Suprapubic skin (tissue), 4 donors: ENCODE results near the gene CALD1. TPM values are rescaled to one million over a fixed set of nuclear protein-coding genes. Genes with fewer than 3 reads are reported as not detected.
A peak's percentile ranks its signal among the peaks of the same experiment; 100 is the strongest.

Experiments used
- DNase-seq, 2 donors: peaks; one replicate each; pipeline ENCODE4 v3.0.0-alpha.2; 2019; ENCODE audit warnings: low spot score in 2 of 2
- H3K27ac ChIP-seq: fragments of 200-600 bp; sonication (generic); one replicate; pipeline ENCODE4 v1.5.1; 2019
- H3K27me3 ChIP-seq: fragments of 200-600 bp; sonication (generic); one replicate; pipeline ENCODE4 v1.5.1; 2019
- H3K36me3 ChIP-seq: fragments of 200-600 bp; sonication (generic); one replicate; pipeline ENCODE4 v1.5.1; 2019
- H3K4me1 ChIP-seq: fragments of 200-600 bp; sonication (generic); one replicate; pipeline ENCODE4 v1.5.1; 2019
- H3K4me3 ChIP-seq: fragments of 200-600 bp; sonication (generic); one replicate; pipeline ENCODE4 v1.5.1; 2019; ENCODE audit warnings: mild to moderate bottlenecking
- H3K9me3 ChIP-seq: fragments of 200-600 bp; sonication (generic); one replicate; pipeline ENCODE4 v1.5.1; 2019
- EP300 ChIP-seq: sonication (generic); formaldehyde crosslinking; IDR thresholded peaks from one replicate; pipeline ENCODE4 v1.6.1; 2017; ENCODE audit warnings: antibody characterized with exemption
- POLR2A ChIP-seq, 2 donors: fragments of 450-650 bp; IDR thresholded peaks; one replicate each; pipeline ENCODE4 v1.6.1; 2017; ENCODE audit warnings: antibody characterized with exemption in 2 of 2, mild to moderate bottlenecking in 2 of 2, moderate library complexity in 2 of 2
- POLR2AphosphoS5 ChIP-seq, 3 donors: sonication (generic); formaldehyde crosslinking; IDR thresholded peaks; one replicate each; pipeline ENCODE4 v1.6.1; 2017; ENCODE audit warnings: antibody characterized with exemption in 3 of 3
- WGBS: methylation state at CpG from one replicate; pipeline ENCODE4 v1.1.5; 2018; 5-methylcytosine and 5-hydroxymethylcytosine counted together
- total RNA-seq, 4 donors: library from RNA; depleted of rRNA; stranded (reverse); fragments of >200 nt; gene quantifications; one replicate each; pipeline ENCODE4 v1.1.0, GENCODE V29; 2016
- TF ChIP-seq, protein P1 (sequence below), 2 donors: fragments of 200-600 bp in 1 of 2; fragments of 450-650 bp in 1 of 2; sonication (generic) in 1 of 2; IDR thresholded peaks; one replicate each; pipeline ENCODE4 v1.5.1; 2016 to 2019; ENCODE audit warnings: antibody characterized with exemption in 2 of 2, mild to moderate bottlenecking in 1 of 2, moderate library complexity in 1 of 2

CALD1 gene
- total RNA-seq, 4 donors from 2014 or later: 53.6 to 116 (median 83.2) TPM

GRCh38 chr7:134866617-134867016, 87.2 kb downstream of the CALD1 start:
- H3K36me3 ChIP-seq: peaks cover 6% of the 10 kb centered on the region
- H3K27ac ChIP-seq: peak overlapping the region; percentile 22
- H3K27me3 ChIP-seq: no peaks in the 10 kb centered on the region
- H3K4me3 ChIP-seq: no peak overlapping the region
- H3K9me3 ChIP-seq: no peaks in the 10 kb centered on the region
- TF ChIP-seq POLR2A (IDR thresholded peaks at IDR 0.05) (no peak), POLR2AphosphoS5 (IDR thresholded peaks at IDR 0.05) (no peak), EP300 (no peak)
- TF ChIP-seq, protein P1, sequence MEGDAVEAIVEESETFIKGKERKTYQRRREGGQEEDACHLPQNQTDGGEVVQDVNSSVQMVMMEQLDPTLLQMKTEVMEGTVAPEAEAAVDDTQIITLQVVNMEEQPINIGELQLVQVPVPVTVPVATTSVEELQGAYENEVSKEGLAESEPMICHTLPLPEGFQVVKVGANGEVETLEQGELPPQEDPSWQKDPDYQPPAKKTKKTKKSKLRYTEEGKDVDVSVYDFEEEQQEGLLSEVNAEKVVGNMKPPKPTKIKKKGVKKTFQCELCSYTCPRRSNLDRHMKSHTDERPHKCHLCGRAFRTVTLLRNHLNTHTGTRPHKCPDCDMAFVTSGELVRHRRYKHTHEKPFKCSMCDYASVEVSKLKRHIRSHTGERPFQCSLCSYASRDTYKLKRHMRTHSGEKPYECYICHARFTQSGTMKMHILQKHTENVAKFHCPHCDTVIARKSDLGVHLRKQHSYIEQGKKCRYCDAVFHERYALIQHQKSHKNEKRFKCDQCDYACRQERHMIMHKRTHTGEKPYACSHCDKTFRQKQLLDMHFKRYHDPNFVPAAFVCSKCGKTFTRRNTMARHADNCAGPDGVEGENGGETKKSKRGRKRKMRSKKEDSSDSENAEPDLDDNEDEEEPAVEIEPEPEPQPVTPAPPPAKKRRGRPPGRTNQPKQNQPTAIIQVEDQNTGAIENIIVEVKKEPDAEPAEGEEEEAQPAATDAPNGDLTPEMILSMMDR (IDR thresholded peaks at IDR 0.05): no peak
- H3K4me1 ChIP-seq: peaks cover 5% of the 10 kb centered on the region
- no peak for DNase-seq
- 55% methylated on average over 8 of the region's 8 CpGs for WGBS

GRCh38 chr7:134870156-134870555, 90.7 kb downstream of the CALD1 start:
- TF ChIP-seq POLR2AphosphoS5 (IDR thresholded peaks at IDR 0.05): no peak
- no peak for TF ChIP-seq EP300
- no peak for TF ChIP-seq POLR2A (IDR thresholded peaks at IDR 0.05)
- TF ChIP-seq, protein P1 (IDR thresholded peaks at IDR 0.05): no peak

DNA sequence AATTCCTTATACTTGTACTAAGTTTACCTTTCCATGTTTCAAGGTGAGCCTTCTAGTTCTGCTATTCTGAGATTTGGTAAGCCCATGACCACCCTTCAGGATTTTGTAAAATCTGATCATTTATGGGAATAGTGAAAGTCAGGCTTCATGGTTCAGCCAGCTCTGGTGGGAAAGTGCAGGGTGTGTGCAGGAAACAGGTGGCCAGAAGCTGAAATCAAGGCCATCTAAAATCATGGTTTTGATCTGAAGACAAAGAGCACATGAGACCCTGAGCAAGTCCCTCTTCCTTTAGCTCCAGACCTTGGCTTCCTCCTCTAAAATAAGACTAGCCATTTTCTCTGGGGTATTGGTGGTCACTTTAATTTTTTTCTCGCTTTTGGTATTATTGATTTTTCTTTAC, 91.3 kb downstream of the CALD1 start:
- H3K4me3 ChIP-seq: no peak overlapping the region
- TF ChIP-seq POLR2AphosphoS5 (IDR thresholded peaks at IDR 0.05) (no peak), POLR2A (IDR thresholded peaks at IDR 0.05) (no peak), EP300 (no peak)
- TF ChIP-seq, protein P1 (IDR thresholded peaks at IDR 0.05): no peak
- 91% methylated on average over 1 of the region's 1 CpG for WGBS

More at GRCh38 chr7:134870156-134870555, 90.7 kb downstream of the CALD1 start:
- no peak overlapping the region for H3K27ac ChIP-seq
- H3K4me3 ChIP-seq: no peak overlapping the region
- DNase-seq: no peak
- H3K27me3 ChIP-seq: no peaks in the 10 kb centered on the region
- H3K36me3 ChIP-seq: peaks cover 6% of the 10 kb centered on the region
- H3K9me3 ChIP-seq: no peaks in the 10 kb centered on the region
- peaks cover 8% of the 10 kb centered on the region for H3K4me1 ChIP-seq
- 97% methylated on average over 5 of the region's 5 CpGs for WGBS

GRCh38 chr7:134873253-134873652, 93.8 kb downstream of the CALD1 start:
- H3K27me3 ChIP-seq: no peaks in the 10 kb centered on the region
- TF ChIP-seq POLR2A (IDR thresholded peaks at IDR 0.05) (no peak), POLR2AphosphoS5 (IDR thresholded peaks at IDR 0.05) (no peak), EP300 (no peak)
- TF ChIP-seq, protein P1 (IDR thresholded peaks at IDR 0.05): no peak

More for the DNA sequence above, 91.3 kb downstream of the CALD1 start:
- peaks cover 6% of the 10 kb centered on the region for H3K4me1 ChIP-seq
- no peaks in the 10 kb centered on the region for H3K27me3 ChIP-seq
- H3K27ac ChIP-seq: no peak overlapping the region
- H3K9me3 ChIP-seq: no peaks in the 10 kb centered on the region
- H3K36me3 ChIP-seq: peaks cover 6% of the 10 kb centered on the region
- no peak for DNase-seq

DNA sequence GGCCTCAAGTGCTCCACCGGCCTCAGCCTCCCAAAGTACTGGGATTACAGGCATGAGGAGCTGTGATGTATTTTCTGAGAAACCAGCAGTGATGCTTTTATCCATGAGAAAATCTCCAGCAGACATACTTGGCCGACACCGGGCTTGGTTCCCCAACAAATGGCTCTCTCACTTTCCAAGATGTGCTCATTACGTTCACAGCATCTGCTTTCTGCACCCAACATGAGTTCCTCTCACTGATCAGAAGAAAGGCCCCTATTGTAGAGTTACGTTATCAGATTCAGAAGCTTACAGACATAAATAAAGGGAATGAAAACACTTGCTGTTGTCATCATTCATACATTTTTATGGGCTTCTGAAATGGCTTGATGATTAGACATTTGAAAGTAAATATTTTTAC, 95.0 kb downstream of the CALD1 start:
- H3K9me3 ChIP-seq: no peaks in the 10 kb centered on the region
- no peak for DNase-seq
- WGBS: 79% methylated on average over 5 of the region's 5 CpGs
- H3K27ac ChIP-seq: no peak overlapping the region
- no peak overlapping the region for H3K4me3 ChIP-seq
- no peaks in the 10 kb centered on the region for H3K27me3 ChIP-seq
- peaks cover 2% of the 10 kb centered on the region for H3K36me3 ChIP-seq
- TF ChIP-seq POLR2AphosphoS5 (IDR thresholded peaks at IDR 0.05) (no peak), POLR2A (IDR thresholded peaks at IDR 0.05) (no peak), EP300 (no peak)
- TF ChIP-seq, protein P1 (IDR thresholded peaks at IDR 0.05): no peak
- H3K4me1 ChIP-seq: peaks cover 5% of the 10 kb centered on the region

More at GRCh38 chr7:134873253-134873652, 93.8 kb downstream of the CALD1 start:
- H3K4me1 ChIP-seq: peaks cover 5% of the 10 kb centered on the region
- 48% methylated on average over 6 of the region's 6 CpGs for WGBS
- no peak for DNase-seq
- H3K9me3 ChIP-seq: no peaks in the 10 kb centered on the region
- no peak overlapping the region for H3K27ac ChIP-seq
- no peak overlapping the region for H3K4me3 ChIP-seq
- peaks cover 6% of the 10 kb centered on the region for H3K36me3 ChIP-seq
